B cell (primary cell): Measurements from ENCODE around the gene NSD1. TPM values are rescaled to one million over a fixed set of nuclear protein-coding genes. Genes with fewer than 3 reads are reported as not detected.
A peak's percentile ranks its signal among the peaks of the same experiment; 100 is the strongest.

ENCODE experiments used
- ATAC-seq: fragments of 200-7000 bp; cut with Tn5 transposase; one replicate; pipeline ENCODE4 v1.10.0; 2021; ENCODE audit warnings: low read depth, mild to moderate bottlenecking, moderate number of reproducible peaks, moderate library complexity
- CTCF ChIA-PET: fragments of 350-600 bp; sonication (Branson Sonifier 250); formaldehyde crosslinking; loops from one replicate; lab custom pipeline; 2021; ENCODE audit warnings: antibody characterized with exemption, inconsistent platforms; lab: Charles Lee
- POLR2A ChIA-PET: fragments of 350-600 bp; sonication (Branson Sonifier 250); formaldehyde crosslinking; loops from one replicate; lab custom pipeline; 2021; ENCODE audit warnings: antibody characterized with exemption; lab: Charles Lee
- DNase-seq: peaks from one replicate; pipeline ENCODE4 v3.0.0; 2013
- H2AFZ ChIP-seq: 2 replicates; pipeline ENCODE4 v1.6.1; 2012; ENCODE audit warnings: mild to moderate bottlenecking, low read depth, low read length; ENCODE audit not compliant: insufficient read depth, poor library complexity, severe bottlenecking
- H3K27ac ChIP-seq, 2 donors: 1 replicate in 1 of 2; 2 replicates in 1 of 2; pipeline ENCODE4 v1.5.1; 2012 to 2013; ENCODE audit warnings: low read length in 2 of 2, mild to moderate bottlenecking in 2 of 2, moderate library complexity in 1 of 2
- H3K27me3 ChIP-seq, 4 experiments: fragments of 200-600 bp in 1 of 4; sonication (generic) in 1 of 4; replicated peaks in 1 of 4; 1 replicate in 2 of 4; 2 replicates in 2 of 4; pipeline versions ENCODE4 v1.6.1 to v1.7.0; 2013 to 2016; ENCODE audit warnings: low read length in 3 of 4, mild to moderate bottlenecking in 2 of 4, mixed read lengths in 1 of 4, moderate library complexity in 1 of 4; ENCODE audit not compliant: insufficient read depth in 4 of 4, control insufficient read depth in 3 of 4; ENCODE audit errors: control extremely low read depth in 1 of 4
- H3K36me3 ChIP-seq, 2 experiments: replicated peaks in 1 of 2; 1 replicate in 1 of 2; 2 replicates in 1 of 2; pipeline versions ENCODE4 v1.6.1 to v1.7.1; 2013; ENCODE audit warnings: low read length in 1 of 2; ENCODE audit not compliant: insufficient read depth in 2 of 2, control insufficient read depth in 1 of 2; ENCODE audit errors: control extremely low read depth in 1 of 2, extremely low read depth in 1 of 2
- H3K4me1 ChIP-seq, 2 donors: fragments of 200-600 bp in 1 of 2; sonication (generic) in 1 of 2; 1 replicate in 1 of 2; 2 replicates in 1 of 2; pipeline versions ENCODE4 v1.5.1 to v1.6.1; 2013 to 2017; ENCODE audit warnings: low read length in 2 of 2; ENCODE audit not compliant: control insufficient read depth in 2 of 2, insufficient read depth in 2 of 2
- H3K4me2 ChIP-seq: replicated peaks from 2 replicates; pipeline ENCODE3; 2012; ENCODE audit warnings: mild to moderate bottlenecking, low read depth, low read length; ENCODE audit not compliant: poor library complexity, severe bottlenecking
- H3K4me3 ChIP-seq, 5 experiments: fragments of 200-600 bp in 1 of 5; sonication (generic) in 1 of 5; 1 replicate in 3 of 5; 2 replicates in 2 of 5; pipeline versions ENCODE4 v1.5.1 to v1.7.0; 2011 to 2016; ENCODE audit warnings: low read length in 4 of 5, mild to moderate bottlenecking in 4 of 5, low read depth in 2 of 5, control low read depth in 1 of 5, moderate library complexity in 1 of 5; ENCODE audit not compliant: insufficient read depth in 1 of 5; ENCODE audit errors: control extremely low read depth in 1 of 5, extremely low read depth in 1 of 5
- H3K79me2 ChIP-seq: fragments of 200-600 bp; sonication (generic); one replicate; pipeline ENCODE4 v1.6.0; 2016; ENCODE audit warnings: low read length; ENCODE audit not compliant: control insufficient read depth, insufficient read depth
- H3K9ac ChIP-seq: fragments of 200-600 bp; sonication (generic); 2 replicates; pipeline ENCODE4 v1.6.1; 2017; ENCODE audit warnings: mild to moderate bottlenecking, low read length, moderate library complexity
- H3K9me3 ChIP-seq, 3 donors: one replicate each; pipeline versions ENCODE4 v1.6.1 to v1.7.1; 2013; ENCODE audit warnings: low read length in 2 of 3; ENCODE audit not compliant: control insufficient read depth in 2 of 3, insufficient read depth in 1 of 3; ENCODE audit errors: control extremely low read depth in 1 of 3
- H4K20me1 ChIP-seq: 2 replicates; pipeline ENCODE4 v1.6.0; 2012; ENCODE audit warnings: mild to moderate bottlenecking, low read length; ENCODE audit not compliant: insufficient read depth, control insufficient read depth, poor library complexity, severe bottlenecking
- H3K27ac Mint-ChIP-seq: one replicate; pipeline ENCODE4 v1.8.0; 2021; ENCODE audit warnings: mixed read lengths
- H3K27me3 Mint-ChIP-seq: one replicate; pipeline ENCODE4 v1.8.0; 2021; ENCODE audit warnings: mixed read lengths
- H3K4me1 Mint-ChIP-seq: one replicate; pipeline ENCODE4 v1.8.0; 2021; ENCODE audit warnings: mixed read lengths
- H3K4me3 Mint-ChIP-seq: one replicate; pipeline ENCODE4 v1.8.0; 2021; ENCODE audit warnings: mixed read lengths
- H3K9me3 Mint-ChIP-seq: one replicate; pipeline ENCODE4 v1.8.0; 2022; ENCODE audit warnings: mixed read lengths; ENCODE audit not compliant: insufficient read depth
- CTCF ChIP-seq: fragments of 200-600 bp; IDR thresholded peaks from one replicate; pipeline ENCODE4 v1.8.0; 2022; ENCODE audit warnings: antibody characterized with exemption, mild to moderate bottlenecking
- EZH2 ChIP-seq: IDR thresholded peaks from 2 replicates; pipeline ENCODE4 v1.6.1; 2012; ENCODE audit warnings: borderline replicate concordance, low read depth, mild to moderate bottlenecking, moderate library complexity, low read length; ENCODE audit not compliant: insufficient read depth, poor library complexity, severe bottlenecking
- WGBS: methylation state at CpG from one replicate; pipeline ENCODE4 v1.1.5; 2013; ENCODE audit warnings: missing lambda C conversion rate; ENCODE audit not compliant: insufficient coverage; 5-methylcytosine and 5-hydroxymethylcytosine counted together
- intact Hi-C: fragments of 100-400 bp; cut with micrococcal nuclease; formaldehyde crosslinking; loops from one replicate; pipeline ENCODE4 v1.10.0; 2022
- polyA plus RNA-seq: library from polyadenylated mRNA; depleted of rRNA; stranded (reverse); fragments of >200 nt; gene quantifications from 2 replicates; pipeline ENCODE4 v1.2.3, GENCODE V29; 2012
- total RNA-seq, 2 donors: library from RNA; stranded (reverse); fragments of 120-200 nt in 1 of 2; gene quantifications; 1 replicate in 1 of 2; 2 replicates in 1 of 2; pipeline versions ENCODE4 v1.2.3 to v1.2.4, GENCODE V29; 2013 to 2022

The NSD1 gene
- total and polyA plus RNA-seq, 2 donors (not counting 1 experiment from before 2014, with no cell fraction given) = 10.8 to 145 TPM

- TF ChIP-seq EZH2 = no peak
- TF ChIP-seq CTCF = no peak
- Histone ChIP-seq H3K27ac (peak overlapping the region in 1 of 2 donors; percentile 54), H3K36me3 (peaks cover 20 to 44% of the 10 kb centered on the region in 2 experiments), H3K4me1 (peaks cover 44 to 62% of the 10 kb centered on the region in 2 donors), H3K9me3 (no peaks in the 10 kb centered on the region), H2AFZ (no peak overlapping the region), H4K20me1 (no peaks in the 10 kb centered on the region), H3K4me3 (no peak overlapping the region), H3K79me2 (peaks cover 4% of the 10 kb centered on the region), H3K27me3 (no peaks in the 10 kb centered on the region), H3K9ac (no peak overlapping the region), H3K4me2 (peak overlapping the region; percentile 58)
- H3K9me3 Mint-ChIP-seq = no peaks in the 10 kb centered on the region
- H3K27me3 Mint-ChIP-seq = no peaks in the 10 kb centered on the region
- CTCF ChIA-PET = interaction anchor here (0.5 to 1.9 kb wide), 2 partner anchors 13 to 738 kb away, joined by 3 to 6 read pairs; no protein-coding TSS in a partner anchor
- WGBS = 39% methylated on average over 7 of the region's 9 CpGs
- intact Hi-C loops = no loop called here
- POLR2A ChIA-PET = interaction anchor here (0.6 to 1.0 kb wide), 2 partner anchors 7 to 123 kb away, joined by 3 to 8 read pairs; no protein-coding TSS in a partner anchor
- H3K4me3 Mint-ChIP-seq = peak overlapping the region; percentile 59
- peak overlapping the region; percentile 54 for H3K27ac Mint-ChIP-seq
- DNase-seq = peak; percentile 37
- no peak for ATAC-seq
- peaks cover 57% of the 10 kb centered on the region for H3K4me1 Mint-ChIP-seq
These were observed 162.4 kb downstream of the NSD1 start for GRCh38 chr5:177295924-177296323.

DNA sequence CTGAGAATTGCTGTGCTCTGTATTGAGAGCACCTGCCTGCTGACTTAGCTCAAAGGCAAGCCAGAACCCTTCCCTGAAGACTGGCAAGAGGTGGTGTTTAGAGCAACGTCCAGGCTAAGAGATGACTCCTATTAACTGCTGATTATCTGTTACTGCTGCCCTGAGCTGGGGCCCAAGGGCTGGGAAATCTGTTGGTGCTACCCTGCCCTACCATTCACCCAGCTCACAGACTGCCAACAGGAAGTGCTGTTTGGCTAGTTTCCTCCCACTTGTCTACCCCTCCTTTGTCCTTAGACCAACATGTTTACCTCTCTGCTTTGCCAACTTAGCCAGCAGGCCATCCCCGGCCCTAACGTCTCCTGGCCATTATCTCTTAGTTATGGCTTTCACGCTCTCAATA, 163.0 kb downstream of the NSD1 start:
- ChIA-PET POLR2A (interaction anchor here (0.6 kb wide), 1 partner anchor 123 kb away, joined by 8 read pairs; no protein-coding TSS in a partner anchor), CTCF (interaction anchor here (0.5 to 1.9 kb wide), 3 partner anchors 12 to 738 kb away, joined by 3 to 6 read pairs (median 4); no protein-coding TSS in a partner anchor)
- Mint-ChIP-seq H3K4me1 (peaks cover 60% of the 10 kb centered on the region), H3K27me3 (no peaks in the 10 kb centered on the region), H3K27ac (peak overlapping the region; percentile 54), H3K4me3 (peak overlapping the region; percentile 62), H3K9me3 (no peaks in the 10 kb centered on the region)
- peak overlapping the region; percentile 12 for H3K9ac ChIP-seq
- H3K27me3 ChIP-seq = no peaks in the 10 kb centered on the region
- no peaks in the 10 kb centered on the region for H3K9me3 ChIP-seq
- 13% methylated on average over 3 of the region's 4 CpGs for WGBS
- H3K27ac ChIP-seq = peak overlapping the region; percentile 37 to 54
- intact Hi-C loops = no loop called here
- H3K79me2 ChIP-seq = peaks cover 5% of the 10 kb centered on the region
- peaks cover 47 to 65% of the 10 kb centered on the region in 2 donors for H3K4me1 ChIP-seq
- H2AFZ ChIP-seq = no peak overlapping the region
- no peak overlapping the region for H3K4me3 ChIP-seq
- DNase-seq = peak; percentile 33
- ATAC-seq = no peak
- peaks cover 20 to 48% of the 10 kb centered on the region in 2 experiments for H3K36me3 ChIP-seq
- TF ChIP-seq CTCF (no peak), EZH2 (no peak)
- H3K4me2 ChIP-seq = peak overlapping the region; percentile 58
- H4K20me1 ChIP-seq = no peaks in the 10 kb centered on the region
